MG63 (cell line): ENCODE data around the gene PPP2R5B. TPM values are rescaled to one million over a fixed set of nuclear protein-coding genes. Genes with fewer than 3 reads are reported as not detected.

Experiments
- DNase-seq: peaks from one replicate; pipeline ENCODE4 v3.0.0-alpha.2; 2020
- H3K27me3 ChIP-seq: fragments of 250-450 bp; sonication (Bioruptor Pico); 2 replicates; pipeline ENCODE4 v1.5.1; 2020; ENCODE audit warnings: mild to moderate bottlenecking, moderate library complexity
- H3K36me3 ChIP-seq: fragments of 250-450 bp; sonication (Bioruptor Pico); 2 replicates; pipeline ENCODE4 v1.5.1; 2020; ENCODE audit warnings: mild to moderate bottlenecking, moderate library complexity
- H3K4me3 ChIP-seq: fragments of 250-450 bp; sonication (Bioruptor Pico); 2 replicates; pipeline ENCODE4 v1.5.1; 2020; ENCODE audit warnings: mild to moderate bottlenecking, moderate library complexity
- H3K9me3 ChIP-seq: fragments of 250-450 bp; sonication (Bioruptor Pico); 2 replicates; pipeline ENCODE4 v1.5.1; 2020; ENCODE audit warnings: mild to moderate bottlenecking, moderate library complexity
- total RNA-seq: library from RNA; depleted of rRNA; stranded (reverse); fragments of >200 nt; shearing (Covaris generic); gene quantifications from 2 replicates; pipeline ENCODE4 v1.2.3, GENCODE V29; 2014; ENCODE audit warnings: low replicate concordance

Gene PPP2R5B
- total RNA-seq, 1 experiment from 2014 or later = 8.8 TPM

- no peaks in the 10 kb centered on the region for H3K9me3 ChIP-seq
- H3K36me3 ChIP-seq = peaks cover 6% of the 10 kb centered on the region
- no peak for DNase-seq
- no peak overlapping the region for H3K4me3 ChIP-seq
- no peaks in the 10 kb centered on the region for H3K27me3 ChIP-seq
These were observed 7.8 kb downstream of the PPP2R5B start for GRCh38 chr11:64932324-64932723.

DNA sequence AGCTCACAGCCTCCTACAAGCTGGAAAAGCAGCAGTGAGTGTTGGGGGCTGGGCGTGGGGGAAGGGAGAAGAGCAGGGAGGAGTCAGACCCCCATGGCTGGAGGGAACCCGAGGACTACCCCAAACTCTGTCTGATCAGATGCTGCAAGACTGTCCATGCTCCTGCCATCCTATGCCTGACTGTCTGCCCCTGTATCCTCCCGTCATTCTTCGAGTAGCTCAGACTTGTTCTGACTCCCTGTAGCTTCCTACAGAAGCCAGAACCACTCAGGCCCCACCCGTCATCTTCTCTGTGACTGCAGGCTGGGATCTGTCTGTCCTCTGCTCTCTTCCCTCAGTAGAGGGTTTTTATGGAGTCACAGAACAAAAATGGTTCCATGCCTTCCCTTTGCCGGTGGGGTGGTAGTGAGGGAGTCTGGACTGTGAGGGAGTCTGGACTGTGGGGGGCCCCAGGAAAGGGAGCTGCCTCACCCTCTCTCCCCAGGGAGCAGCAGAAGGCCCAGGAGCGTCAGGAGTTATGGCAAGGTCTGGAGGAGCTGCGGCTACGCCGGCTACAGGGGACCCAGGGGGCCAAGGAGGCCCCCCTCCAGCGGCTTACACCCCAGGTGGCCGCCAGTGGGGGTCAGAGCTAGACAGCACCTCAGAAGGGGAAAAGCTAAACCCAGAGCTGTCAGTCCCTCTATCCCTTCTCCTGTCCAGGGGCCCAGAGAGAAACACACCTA is 8.9 kb downstream of the PPP2R5B start:
- Histone ChIP-seq H3K9me3 (no peaks in the 10 kb centered on the region), H3K4me3 (no peak overlapping the region), H3K27me3 (no peaks in the 10 kb centered on the region), H3K36me3 (peaks cover 4% of the 10 kb centered on the region)
- DNase-seq = no peak

DNA sequence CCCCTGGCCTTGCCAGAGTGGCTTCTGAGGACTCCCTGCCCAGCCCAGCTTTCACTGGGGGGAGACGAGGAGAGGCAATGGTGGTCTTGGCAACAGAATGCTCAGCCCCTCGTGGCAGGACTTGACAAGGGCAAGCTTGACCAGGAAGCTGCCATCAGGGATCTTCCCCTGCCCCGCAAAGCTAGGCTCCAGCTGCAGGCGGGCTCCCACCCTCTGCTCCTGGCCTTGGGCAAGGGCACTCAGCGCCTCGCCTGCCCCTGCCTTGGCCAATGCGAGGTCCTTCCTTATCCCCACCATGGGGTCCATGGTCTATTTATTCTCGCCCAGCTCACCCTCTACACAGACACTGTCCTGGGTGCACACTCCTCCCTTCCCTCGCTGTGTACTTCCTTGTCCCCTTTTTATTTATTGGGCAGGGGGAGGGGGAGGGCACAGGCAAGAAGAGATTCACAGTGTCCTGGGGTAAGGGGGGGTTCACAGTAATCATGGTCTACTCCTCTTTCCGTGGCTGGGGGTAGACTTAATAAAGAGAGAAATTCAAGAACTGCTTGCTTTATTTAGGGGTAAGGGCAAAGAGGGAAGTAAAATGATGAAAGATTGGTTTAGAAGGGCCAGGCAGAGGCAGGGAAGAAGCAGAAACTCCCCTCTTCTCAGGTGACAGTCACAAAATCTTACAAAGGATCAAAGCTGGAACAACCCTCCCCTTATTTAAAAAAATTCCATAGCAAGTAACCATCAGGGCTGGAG is 9.6 kb downstream of the PPP2R5B start:
- Histone ChIP-seq H3K36me3 (peaks cover 4% of the 10 kb centered on the region), H3K9me3 (no peaks in the 10 kb centered on the region), H3K4me3 (no peak overlapping the region), H3K27me3 (no peaks in the 10 kb centered on the region)
- no peak for DNase-seq

- H3K4me3 ChIP-seq = no peak overlapping the region
- no peaks in the 10 kb centered on the region for H3K27me3 ChIP-seq
- H3K36me3 ChIP-seq = peaks cover 4% of the 10 kb centered on the region
- DNase-seq = no peak
- H3K9me3 ChIP-seq = no peaks in the 10 kb centered on the region
These were observed 10.3 kb downstream of the PPP2R5B start for GRCh38 chr11:64934682-64935358.

GRCh38 chr11:64935359-64936081 is 11.0 kb downstream of the PPP2R5B start, which contains the start of gene GPHA2:
Gene GPHA2 (minus strand): TSS chr11:64935893. CDS start chr11:64935460, 433 bp downstream.
- Histone ChIP-seq H3K4me3 (no peak within 1 kb of the TSS), H3K9me3 (no peaks in the 10 kb centered on the region), H3K36me3 (peaks cover 4% of the 10 kb centered on the region), H3K27me3 (no peaks in the 10 kb centered on the region)
- DNase-seq = no peak

- Histone ChIP-seq H3K36me3 (peaks cover 4% of the 10 kb centered on the region; the same call in 1 of the 2 replicates), H3K4me3 (no peak overlapping the region), H3K27me3 (no peaks in the 10 kb centered on the region), H3K9me3 (no peaks in the 10 kb centered on the region)
- DNase-seq = no peak
These were observed 12.1 kb downstream of the PPP2R5B start for GRCh38 chr11:64936539-64936938.

GRCh38 chr11:64947208-64947814 is 22.8 kb downstream of the PPP2R5B start:
- Histone ChIP-seq H3K9me3 (no peaks in the 10 kb centered on the region), H3K36me3 (no peaks in the 10 kb centered on the region), H3K4me3 (no peak overlapping the region), H3K27me3 (no peaks in the 10 kb centered on the region)
- DNase-seq = peak; percentile 38

DNA sequence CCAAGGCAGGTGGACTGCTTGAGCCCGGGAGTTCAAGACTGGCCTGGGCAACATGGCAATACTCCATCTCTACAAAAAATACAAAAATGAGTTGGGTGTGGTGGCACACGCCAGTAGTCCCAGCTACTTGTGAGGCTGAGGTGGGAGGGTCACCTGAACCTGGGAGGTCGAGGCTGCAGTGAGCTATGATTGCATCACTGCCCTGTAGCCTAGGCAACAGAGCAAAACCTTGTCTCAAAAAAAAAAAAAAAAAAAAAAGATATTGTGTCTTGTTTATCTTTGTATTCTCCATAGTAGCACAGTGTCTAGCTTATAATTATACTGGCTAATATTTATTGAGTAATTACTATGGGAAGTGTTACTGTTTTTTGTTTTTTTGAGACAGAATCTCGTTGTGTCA is 27.0 kb downstream of the PPP2R5B start:
- DNase-seq = no peak
- Histone ChIP-seq H3K27me3 (peaks cover 21% of the 10 kb centered on the region; the same call in 1 of the 2 replicates), H3K9me3 (no peaks in the 10 kb centered on the region), H3K4me3 (no peak overlapping the region), H3K36me3 (no peaks in the 10 kb centered on the region)

- no peaks in the 10 kb centered on the region for H3K9me3 ChIP-seq
- DNase-seq = no peak
- H3K4me3 ChIP-seq = no peak overlapping the region
- H3K27me3 ChIP-seq = peaks cover 21% of the 10 kb centered on the region; the same call in 1 of the 2 replicates
- no peaks in the 10 kb centered on the region for H3K36me3 ChIP-seq
These were observed 29.7 kb downstream of the PPP2R5B start for GRCh38 chr11:64954201-64954600.

DNA sequence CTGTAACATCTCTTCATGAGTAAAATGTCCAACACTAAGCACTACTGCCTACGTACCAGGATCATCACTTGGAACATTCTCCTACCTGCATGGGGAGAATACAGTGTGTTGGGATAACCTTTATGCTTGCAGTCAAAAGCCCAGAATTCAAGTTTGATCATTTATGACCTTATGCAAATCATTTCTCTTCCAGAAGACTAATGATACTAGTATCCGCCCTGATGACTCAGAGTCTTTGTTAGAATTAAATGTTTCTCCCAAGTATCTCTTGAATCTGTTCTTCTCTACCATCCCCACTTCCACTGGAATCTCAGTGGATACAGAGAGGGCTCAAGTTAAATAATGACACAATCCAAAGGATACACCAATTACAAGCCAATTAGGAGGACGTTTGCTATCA is 35.0 kb downstream of the PPP2R5B start:
- Histone ChIP-seq H3K36me3 (no peaks in the 10 kb centered on the region), H3K4me3 (no peak overlapping the region), H3K9me3 (no peaks in the 10 kb centered on the region), H3K27me3 (peaks cover 12% of the 10 kb centered on the region; the same call in 1 of the 2 replicates)
- no peak for DNase-seq

GRCh38 chr11:64960719-64961118 is 36.2 kb downstream of the PPP2R5B start:
- Histone ChIP-seq H3K9me3 (no peaks in the 10 kb centered on the region), H3K27me3 (no peaks in the 10 kb centered on the region), H3K36me3 (no peaks in the 10 kb centered on the region), H3K4me3 (no peak overlapping the region)
- peak; percentile 43 for DNase-seq

- no peak for DNase-seq
- no peaks in the 10 kb centered on the region for H3K9me3 ChIP-seq
- H3K27me3 ChIP-seq = no peaks in the 10 kb centered on the region
- no peaks in the 10 kb centered on the region for H3K36me3 ChIP-seq
- H3K4me3 ChIP-seq = no peak overlapping the region
These were observed 38.7 kb downstream of the PPP2R5B start for GRCh38 chr11:64963072-64963631.

DNA sequence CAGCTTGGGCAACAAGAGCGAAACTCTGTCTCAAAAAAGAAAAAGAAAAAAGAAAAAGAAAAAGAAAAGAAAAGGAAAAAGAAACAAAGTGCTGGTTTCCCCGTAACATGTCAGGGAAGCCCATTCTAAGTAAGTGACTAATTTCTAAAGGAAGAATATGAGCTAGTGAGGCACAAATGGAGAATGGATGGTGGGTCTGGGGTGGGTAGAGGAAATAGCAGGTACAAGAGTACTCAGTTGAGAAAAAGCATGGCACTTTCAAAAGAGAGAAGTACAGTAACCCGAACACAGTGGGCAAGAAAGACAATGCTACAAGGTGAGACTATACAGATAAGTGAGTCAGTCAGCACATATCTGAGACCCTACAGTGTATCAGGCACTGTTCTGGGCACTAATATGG is 42.9 kb downstream of the PPP2R5B start:
- no peak overlapping the region for H3K4me3 ChIP-seq
- H3K36me3 ChIP-seq = no peaks in the 10 kb centered on the region
- no peak for DNase-seq
- no peaks in the 10 kb centered on the region for H3K9me3 ChIP-seq
- no peaks in the 10 kb centered on the region for H3K27me3 ChIP-seq

DNA sequence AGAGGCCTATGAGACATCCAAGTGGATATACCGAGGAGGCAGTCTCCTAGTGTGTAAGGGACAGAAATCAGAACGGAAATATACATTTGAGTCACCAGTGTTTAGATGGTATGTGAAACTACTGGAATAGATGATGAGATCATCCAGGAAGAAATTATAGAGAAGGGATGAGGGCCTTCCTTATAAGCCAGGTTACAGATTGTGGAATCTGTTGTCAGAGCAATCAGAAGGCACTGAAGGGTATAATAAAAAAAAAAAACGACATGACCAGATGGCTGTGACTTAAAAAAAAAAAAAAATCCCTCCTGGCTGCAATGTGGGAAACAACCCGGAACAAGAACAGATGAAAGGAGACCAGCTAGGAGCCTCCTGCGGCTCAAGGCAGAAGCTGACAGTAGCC is 44.7 kb downstream of the PPP2R5B start:
- no peak overlapping the region for H3K4me3 ChIP-seq
- no peaks in the 10 kb centered on the region for H3K27me3 ChIP-seq
- H3K36me3 ChIP-seq = no peaks in the 10 kb centered on the region
- H3K9me3 ChIP-seq = no peaks in the 10 kb centered on the region
- DNase-seq = no peak

GRCh38 chr11:64970731-64971151 is 46.3 kb downstream of the PPP2R5B start:
- Histone ChIP-seq H3K4me3 (no peak overlapping the region), H3K36me3 (no peaks in the 10 kb centered on the region), H3K9me3 (no peaks in the 10 kb centered on the region), H3K27me3 (no peaks in the 10 kb centered on the region)
- DNase-seq = no peak
